ENCODE measurements around the gene ELF1.

DNA sequence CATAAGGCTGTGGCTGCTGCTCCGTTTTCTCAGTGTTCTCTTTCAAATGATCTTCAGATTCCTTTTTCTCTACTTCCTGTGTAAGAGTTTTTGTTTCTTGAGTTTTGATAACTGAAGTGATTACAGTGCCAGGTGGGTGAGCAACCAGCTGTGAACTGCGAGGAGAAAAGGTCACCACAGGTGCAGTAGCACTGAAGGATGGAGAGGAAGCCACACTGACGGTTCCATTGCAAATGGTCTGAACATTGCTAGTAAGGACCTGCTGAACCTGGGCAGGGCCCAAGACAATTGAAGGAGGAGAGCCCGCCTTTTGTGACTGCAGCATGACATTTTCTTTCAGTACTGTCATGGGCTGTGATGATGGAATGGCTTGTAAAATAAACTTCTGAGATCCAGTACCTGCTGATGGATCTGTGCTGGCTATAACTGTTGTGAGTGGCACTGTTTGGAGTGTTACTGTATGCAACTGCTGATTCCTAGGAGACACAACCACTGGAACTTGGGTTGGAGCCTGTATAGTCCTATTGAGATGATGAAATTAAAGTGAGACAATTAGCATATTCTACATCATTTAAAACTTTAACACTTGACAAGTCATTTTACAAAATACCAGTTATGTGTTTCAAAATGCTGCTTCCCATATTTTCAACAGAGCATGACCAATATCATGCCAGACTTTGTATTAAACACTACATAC lies 85.5 kb downstream of the ELF1 start:
- TF ChIP-seq ZC3H11A (IDR thresholded peaks at IDR 0.05) = no peak
- TF ChIP-seq, protein P1, sequence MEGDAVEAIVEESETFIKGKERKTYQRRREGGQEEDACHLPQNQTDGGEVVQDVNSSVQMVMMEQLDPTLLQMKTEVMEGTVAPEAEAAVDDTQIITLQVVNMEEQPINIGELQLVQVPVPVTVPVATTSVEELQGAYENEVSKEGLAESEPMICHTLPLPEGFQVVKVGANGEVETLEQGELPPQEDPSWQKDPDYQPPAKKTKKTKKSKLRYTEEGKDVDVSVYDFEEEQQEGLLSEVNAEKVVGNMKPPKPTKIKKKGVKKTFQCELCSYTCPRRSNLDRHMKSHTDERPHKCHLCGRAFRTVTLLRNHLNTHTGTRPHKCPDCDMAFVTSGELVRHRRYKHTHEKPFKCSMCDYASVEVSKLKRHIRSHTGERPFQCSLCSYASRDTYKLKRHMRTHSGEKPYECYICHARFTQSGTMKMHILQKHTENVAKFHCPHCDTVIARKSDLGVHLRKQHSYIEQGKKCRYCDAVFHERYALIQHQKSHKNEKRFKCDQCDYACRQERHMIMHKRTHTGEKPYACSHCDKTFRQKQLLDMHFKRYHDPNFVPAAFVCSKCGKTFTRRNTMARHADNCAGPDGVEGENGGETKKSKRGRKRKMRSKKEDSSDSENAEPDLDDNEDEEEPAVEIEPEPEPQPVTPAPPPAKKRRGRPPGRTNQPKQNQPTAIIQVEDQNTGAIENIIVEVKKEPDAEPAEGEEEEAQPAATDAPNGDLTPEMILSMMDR (IDR thresholded peaks at IDR 0.05) = no peak
- TF ChIP-seq CEBPB (IDR thresholded peaks at IDR 0.05) = no peak
- no peak for TF ChIP-seq ZSCAN20 (CRISPR knock-in tag; IDR thresholded peaks at IDR 0.05)
